ENCODE data around the gene ROBO3.

The ROBO3 gene

DNA sequence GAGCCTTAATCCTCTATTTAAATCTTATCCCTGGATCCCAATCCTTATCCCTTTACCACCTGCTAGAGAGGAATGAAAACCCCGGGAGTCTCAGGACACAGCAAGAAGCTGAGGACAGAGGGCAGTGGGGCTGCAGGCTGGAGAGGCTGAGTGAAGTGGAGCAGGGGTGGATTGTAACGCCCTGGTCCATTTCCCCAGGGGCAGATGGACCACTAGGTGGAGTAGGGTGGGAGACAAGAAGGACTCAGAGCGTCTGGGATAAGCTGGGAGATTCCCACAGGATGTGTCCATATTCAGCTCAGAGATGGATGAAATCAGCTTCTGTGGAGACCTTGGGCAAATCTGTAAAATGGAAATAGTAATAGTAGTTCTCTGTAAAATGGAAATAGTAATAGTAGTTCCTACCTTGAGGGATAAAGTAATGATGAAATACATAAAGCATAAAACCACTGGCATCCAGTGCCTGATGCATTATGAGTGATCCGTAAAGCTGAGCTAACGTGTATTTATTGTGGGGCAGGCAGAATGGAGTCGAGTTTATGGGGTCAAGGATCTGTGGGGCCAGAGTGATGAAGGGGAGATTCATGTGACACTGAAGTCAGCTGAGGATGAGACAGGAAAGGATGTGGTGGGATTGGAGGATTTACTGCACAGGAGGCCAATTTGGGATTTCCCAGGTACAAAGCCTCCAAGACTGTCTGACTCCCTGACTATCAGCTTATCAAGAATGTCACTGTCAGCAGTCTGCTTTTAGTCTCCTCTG is 34.3 kb downstream of the ROBO3 start:
- H3K27ac ChIP-seq (ENCODE audit: low read depth, low read length), result peak overlapping the region; percentile 86

DNA sequence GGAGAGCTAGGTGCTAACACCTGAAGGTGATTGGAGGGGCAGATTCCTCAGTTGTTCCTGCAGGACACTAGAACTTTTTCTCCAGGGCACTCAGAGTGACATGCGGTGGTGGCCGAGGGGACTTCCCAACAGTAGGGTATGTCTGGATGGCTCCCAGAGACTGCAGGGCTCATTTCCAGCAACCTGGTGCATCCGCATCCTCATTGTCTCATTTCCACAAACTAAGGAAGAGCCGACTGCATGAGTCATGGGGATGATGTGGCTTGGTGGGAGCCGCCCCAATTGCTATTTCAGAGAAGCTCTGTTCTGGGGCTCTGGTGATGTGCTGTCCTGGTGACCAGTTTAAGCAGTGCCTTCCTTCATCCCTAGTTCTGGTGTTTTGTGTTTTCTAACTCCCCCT is 35.2 kb downstream of the ROBO3 start:
- no peaks in the 10 kb centered on the region for H3K27me3 ChIP-seq (ENCODE audit: insufficient read depth, low read length)
- peaks cover 57% of the 10 kb centered on the region for H3K4me1 ChIP-seq (ENCODE audit: control insufficient read depth, insufficient read depth, low read length, unreplicated experiment)
- H3K27ac ChIP-seq (ENCODE audit: low read depth, low read length), result peak overlapping the region; percentile 86
- H3K36me3 ChIP-seq (ENCODE audit: insufficient read depth, low read length), result no peaks in the 10 kb centered on the region
- no peaks in the 10 kb centered on the region for H3K79me2 ChIP-seq (ENCODE audit: control insufficient read depth, insufficient read depth, low read length, unreplicated experiment)
- peak overlapping the region; percentile 94 for H2AFZ ChIP-seq (ENCODE audit: low read length, unreplicated experiment)
- H3K4me3 ChIP-seq (ENCODE audit: low read depth, low read length), result peak overlapping the region; percentile 61

More for the DNA sequence above, 34.3 kb downstream of the ROBO3 start:
- H3K4me3 ChIP-seq (ENCODE audit: low read depth, low read length), result no peak overlapping the region; the same call in 1 of the 2 replicates
- peaks cover 57% of the 10 kb centered on the region for H3K4me1 ChIP-seq (ENCODE audit: control insufficient read depth, insufficient read depth, low read length, unreplicated experiment)
- no peak overlapping the region for H2AFZ ChIP-seq (ENCODE audit: low read length, unreplicated experiment)
- H3K79me2 ChIP-seq (ENCODE audit: control insufficient read depth, insufficient read depth, low read length, unreplicated experiment), result no peaks in the 10 kb centered on the region
- no peaks in the 10 kb centered on the region for H3K36me3 ChIP-seq (ENCODE audit: insufficient read depth, low read length)
- no peaks in the 10 kb centered on the region for H3K27me3 ChIP-seq (ENCODE audit: insufficient read depth, low read length)

GRCh38 chr11:124902616-124903015 is 37.4 kb downstream of the ROBO3 start:
- H3K27ac ChIP-seq (ENCODE audit: low read depth, low read length), result no peak overlapping the region
- no peaks in the 10 kb centered on the region for H3K27me3 ChIP-seq (ENCODE audit: insufficient read depth, low read length)

GRCh38 chr11:124915541-124916369 is 50.5 kb downstream of the ROBO3 start:
- no peak overlapping the region for H2AFZ ChIP-seq (ENCODE audit: low read length, unreplicated experiment)

More at GRCh38 chr11:124902616-124903015, 37.4 kb downstream of the ROBO3 start:
- no peaks in the 10 kb centered on the region for H3K79me2 ChIP-seq (ENCODE audit: control insufficient read depth, insufficient read depth, low read length, unreplicated experiment)
- H3K4me1 ChIP-seq (ENCODE audit: control insufficient read depth, insufficient read depth, low read length, unreplicated experiment), result peaks cover 47% of the 10 kb centered on the region
- no peaks in the 10 kb centered on the region for H3K36me3 ChIP-seq (ENCODE audit: insufficient read depth, low read length)
- no peak overlapping the region for H3K4me3 ChIP-seq (ENCODE audit: low read depth, low read length)
- no peak overlapping the region for H2AFZ ChIP-seq (ENCODE audit: low read length, unreplicated experiment)

DNA sequence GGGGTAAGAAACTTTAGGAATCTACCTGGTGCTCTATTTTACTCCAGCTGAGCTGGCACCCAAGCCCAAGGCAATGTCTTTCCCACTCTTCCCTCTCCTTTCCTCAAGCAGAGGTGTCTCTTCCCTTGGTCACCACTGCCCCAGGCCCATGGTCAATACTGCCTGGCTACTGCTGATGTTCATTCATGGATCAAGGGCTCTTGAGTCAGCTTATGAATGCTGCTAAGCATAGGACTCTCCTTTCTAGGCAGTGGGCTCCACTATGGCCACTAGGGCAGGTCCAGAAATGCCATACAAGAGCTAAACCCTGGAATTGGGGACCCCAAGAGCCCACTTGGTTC is 51.1 kb downstream of the ROBO3 start:
- H3K4me1 ChIP-seq (ENCODE audit: control insufficient read depth, insufficient read depth, low read length, unreplicated experiment), result peaks cover 6% of the 10 kb centered on the region
- H3K27me3 ChIP-seq (ENCODE audit: insufficient read depth, low read length), result no peaks in the 10 kb centered on the region
- no peaks in the 10 kb centered on the region for H3K79me2 ChIP-seq (ENCODE audit: control insufficient read depth, insufficient read depth, low read length, unreplicated experiment)
- no peaks in the 10 kb centered on the region for H3K36me3 ChIP-seq (ENCODE audit: insufficient read depth, low read length)
- no peak overlapping the region for H2AFZ ChIP-seq (ENCODE audit: low read length, unreplicated experiment)
- H3K27ac ChIP-seq (ENCODE audit: low read depth, low read length), result no peak overlapping the region
- no peak overlapping the region for H3K4me3 ChIP-seq (ENCODE audit: low read depth, low read length)

More at GRCh38 chr11:124915541-124916369, 50.5 kb downstream of the ROBO3 start:
- H3K27ac ChIP-seq (ENCODE audit: low read depth, low read length), result no peak overlapping the region
- no peaks in the 10 kb centered on the region for H3K79me2 ChIP-seq (ENCODE audit: control insufficient read depth, insufficient read depth, low read length, unreplicated experiment)
- H3K4me3 ChIP-seq (ENCODE audit: low read depth, low read length), result no peak overlapping the region
- no peaks in the 10 kb centered on the region for H3K27me3 ChIP-seq (ENCODE audit: insufficient read depth, low read length)
- no peaks in the 10 kb centered on the region for H3K36me3 ChIP-seq (ENCODE audit: insufficient read depth, low read length)
- H3K4me1 ChIP-seq (ENCODE audit: control insufficient read depth, insufficient read depth, low read length, unreplicated experiment), result peaks cover 6% of the 10 kb centered on the region

- Histone ChIP-seq H3K4me3 (ENCODE audit: low read depth, low read length) (no peak overlapping the region), H3K4me1 (ENCODE audit: control insufficient read depth, insufficient read depth, low read length, unreplicated experiment) (peaks cover 6% of the 10 kb centered on the region), H3K27me3 (ENCODE audit: insufficient read depth, low read length) (no peaks in the 10 kb centered on the region), H2AFZ (ENCODE audit: low read length, unreplicated experiment) (no peak overlapping the region), H3K36me3 (ENCODE audit: insufficient read depth, low read length) (no peaks in the 10 kb centered on the region), H3K27ac (ENCODE audit: low read depth, low read length) (no peak overlapping the region), H3K79me2 (ENCODE audit: control insufficient read depth, insufficient read depth, low read length, unreplicated experiment) (no peaks in the 10 kb centered on the region)
Measured at GRCh38 chr11:124917115-124917637, 51.9 kb downstream of the ROBO3 start.

- peaks cover 6% of the 10 kb centered on the region for H3K4me1 ChIP-seq (ENCODE audit: control insufficient read depth, insufficient read depth, low read length, unreplicated experiment)
- no peak within 1 kb of the TSS for H2AFZ ChIP-seq (ENCODE audit: low read length, unreplicated experiment)
- no peaks in the 10 kb centered on the region for H3K36me3 ChIP-seq (ENCODE audit: insufficient read depth, low read length)
- H3K27me3 ChIP-seq (ENCODE audit: insufficient read depth, low read length), result no peaks in the 10 kb centered on the region
- no peak within 1 kb of the TSS for H3K27ac ChIP-seq (ENCODE audit: low read depth, low read length)
- H3K79me2 ChIP-seq (ENCODE audit: control insufficient read depth, insufficient read depth, low read length, unreplicated experiment), result no peaks in the 10 kb centered on the region
- no peak within 1 kb of the TSS for H3K4me3 ChIP-seq (ENCODE audit: low read depth, low read length)
Measured at GRCh38 chr11:124918950-124919349, 53.7 kb downstream of the ROBO3 start, which contains the start of gene HEPN1. Gene HEPN1, plus strand, starts transcription at chr11:124919250.

GRCh38 chr11:124919898-124920297 is 54.7 kb downstream of the ROBO3 start:
- Histone ChIP-seq H2AFZ (ENCODE audit: low read length, unreplicated experiment) (no peak overlapping the region), H3K4me3 (ENCODE audit: low read depth, low read length) (no peak overlapping the region), H3K27me3 (ENCODE audit: insufficient read depth, low read length) (no peaks in the 10 kb centered on the region), H3K36me3 (ENCODE audit: insufficient read depth, low read length) (no peaks in the 10 kb centered on the region), H3K4me1 (ENCODE audit: control insufficient read depth, insufficient read depth, low read length, unreplicated experiment) (peaks cover 6% of the 10 kb centered on the region), H3K27ac (ENCODE audit: low read depth, low read length) (no peak overlapping the region), H3K79me2 (ENCODE audit: control insufficient read depth, insufficient read depth, low read length, unreplicated experiment) (no peaks in the 10 kb centered on the region)

- H2AFZ ChIP-seq (ENCODE audit: low read length, unreplicated experiment), result peak overlapping the region; percentile 87
- peak overlapping the region; percentile 65 for H3K4me3 ChIP-seq (ENCODE audit: low read depth, low read length)
- H3K27me3 ChIP-seq (ENCODE audit: insufficient read depth, low read length), result no peaks in the 10 kb centered on the region
- H3K4me1 ChIP-seq (ENCODE audit: control insufficient read depth, insufficient read depth, low read length, unreplicated experiment), result peaks cover 6% of the 10 kb centered on the region
- no peak overlapping the region for H3K27ac ChIP-seq (ENCODE audit: low read depth, low read length)
- H3K79me2 ChIP-seq (ENCODE audit: control insufficient read depth, insufficient read depth, low read length, unreplicated experiment), result no peaks in the 10 kb centered on the region
- H3K36me3 ChIP-seq (ENCODE audit: insufficient read depth, low read length), result no peaks in the 10 kb centered on the region
Measured at GRCh38 chr11:124920356-124920755, 55.1 kb downstream of the ROBO3 start.

GRCh38 chr11:124920870-124921609 is 55.8 kb downstream of the ROBO3 start:
- no peaks in the 10 kb centered on the region for H3K79me2 ChIP-seq (ENCODE audit: control insufficient read depth, insufficient read depth, low read length, unreplicated experiment)
- H3K4me3 ChIP-seq (ENCODE audit: low read depth, low read length), result peak overlapping the region; percentile 65
- H3K36me3 ChIP-seq (ENCODE audit: insufficient read depth, low read length), result no peaks in the 10 kb centered on the region
- peaks cover under 1% of the 10 kb centered on the region for H3K4me1 ChIP-seq (ENCODE audit: control insufficient read depth, insufficient read depth, low read length, unreplicated experiment)
- peak overlapping the region; percentile 87 for H2AFZ ChIP-seq (ENCODE audit: low read length, unreplicated experiment)
- no peaks in the 10 kb centered on the region for H3K27me3 ChIP-seq (ENCODE audit: insufficient read depth, low read length)
- no peak overlapping the region for H3K27ac ChIP-seq (ENCODE audit: low read depth, low read length)
